ENCODE results near the gene ZNF19.

- TF ChIP-seq CTCF (IDR thresholded peaks at IDR 0.05; ENCODE audit: low read length), result no peak
- TF ChIP-seq EZH2phosphoT487 (IDR thresholded peaks at IDR 0.05; ENCODE audit: low read length), result no peak
- TF ChIP-seq EZH2 (optimal IDR thresholded peaks at IDR 0.05; ENCODE audit: low read depth, low read length), result no peak
Observed at GRCh38 chr16:71491054-71491453, 1.9 kb upstream of the ZNF19 start.
